ENCODE data around the gene DEAF1.
"Not testable (repeated sequence)": the region's sequence is repeated elsewhere in the genome, so short reads cannot be mapped to it uniquely, and the experiment has no call there.

DEAF1 gene, protein sequence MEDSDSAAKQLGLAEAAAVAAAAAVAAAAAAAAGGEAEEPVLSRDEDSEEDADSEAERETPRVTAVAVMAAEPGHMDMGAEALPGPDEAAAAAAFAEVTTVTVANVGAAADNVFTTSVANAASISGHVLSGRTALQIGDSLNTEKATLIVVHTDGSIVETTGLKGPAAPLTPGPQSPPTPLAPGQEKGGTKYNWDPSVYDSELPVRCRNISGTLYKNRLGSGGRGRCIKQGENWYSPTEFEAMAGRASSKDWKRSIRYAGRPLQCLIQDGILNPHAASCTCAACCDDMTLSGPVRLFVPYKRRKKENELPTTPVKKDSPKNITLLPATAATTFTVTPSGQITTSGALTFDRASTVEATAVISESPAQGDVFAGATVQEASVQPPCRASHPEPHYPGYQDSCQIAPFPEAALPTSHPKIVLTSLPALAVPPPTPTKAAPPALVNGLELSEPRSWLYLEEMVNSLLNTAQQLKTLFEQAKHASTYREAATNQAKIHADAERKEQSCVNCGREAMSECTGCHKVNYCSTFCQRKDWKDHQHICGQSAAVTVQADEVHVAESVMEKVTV

DNA sequence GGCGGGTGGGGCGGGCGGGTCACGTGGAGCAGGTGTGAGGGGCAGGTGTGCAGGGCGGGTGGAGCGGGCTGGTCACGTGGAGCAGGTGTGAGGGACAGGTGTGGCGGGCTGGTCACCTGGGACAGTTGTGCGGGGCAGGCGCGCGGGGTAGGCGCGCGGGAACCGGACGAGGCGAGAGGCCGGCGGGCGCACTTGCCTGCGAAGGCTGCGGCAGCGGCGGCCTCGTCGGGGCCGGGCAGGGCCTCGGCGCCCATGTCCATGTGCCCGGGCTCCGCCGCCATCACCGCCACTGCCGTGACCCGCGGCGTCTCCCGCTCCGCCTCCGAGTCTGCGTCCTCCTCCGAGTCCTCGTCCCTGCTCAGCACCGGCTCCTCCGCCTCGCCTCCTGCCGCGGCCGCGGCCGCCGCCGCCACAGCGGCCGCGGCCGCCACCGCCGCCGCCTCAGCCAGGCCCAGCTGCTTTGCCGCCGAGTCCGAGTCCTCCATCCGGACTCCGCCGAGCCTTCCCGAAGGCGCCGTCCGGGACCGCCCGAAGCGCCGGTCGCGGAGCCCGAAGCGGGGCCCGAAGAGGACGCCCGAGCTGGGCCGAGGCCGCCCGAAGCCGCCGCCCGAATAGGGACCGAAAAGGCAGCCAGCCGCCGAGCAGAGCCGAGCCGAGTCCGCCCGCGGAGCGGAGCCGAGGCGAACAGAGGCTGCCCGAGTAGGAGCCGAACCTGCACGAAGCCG, at the start of gene DEAF1:
DEAF1 (minus strand) TSS at position 660 of the 725 bp plus-strand sequence; CDS start at position 485, 175 bp downstream.
- DNase-seq (ENCODE audit: low read depth): peak; percentile 99

DNA sequence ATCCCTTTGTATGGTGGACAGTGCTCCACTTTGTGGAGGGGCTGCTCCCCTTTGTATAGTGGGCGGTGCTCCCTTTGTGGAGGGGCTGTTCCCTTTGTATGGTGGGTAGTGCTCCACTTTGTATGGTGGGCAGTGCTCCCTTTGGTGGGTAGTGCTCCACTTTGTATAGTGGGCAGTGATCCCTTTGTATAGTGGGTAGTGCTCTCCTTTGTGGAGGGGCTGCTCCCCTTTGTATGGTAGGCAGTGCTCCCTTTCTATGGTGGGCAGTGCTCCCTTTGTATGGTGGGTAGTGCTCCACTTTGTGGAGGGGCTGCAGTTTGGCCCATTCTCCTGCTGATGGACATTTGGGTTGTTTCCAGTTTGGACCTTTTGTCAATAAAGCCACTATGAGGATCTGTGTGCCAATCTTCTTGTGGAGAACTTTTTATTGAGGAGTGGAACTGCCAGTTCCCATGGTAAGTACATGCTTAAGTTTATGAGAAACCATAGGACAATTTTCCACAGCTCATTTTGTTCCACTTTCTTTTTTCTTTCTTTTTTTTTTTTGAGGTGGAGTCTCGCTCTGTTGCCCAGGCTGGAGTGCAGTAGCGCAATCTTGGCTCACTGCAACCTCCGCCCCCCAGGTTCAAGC, 47.7 kb upstream of the DEAF1 start:
- DNase-seq (ENCODE audit: low read depth): no peak

DNA sequence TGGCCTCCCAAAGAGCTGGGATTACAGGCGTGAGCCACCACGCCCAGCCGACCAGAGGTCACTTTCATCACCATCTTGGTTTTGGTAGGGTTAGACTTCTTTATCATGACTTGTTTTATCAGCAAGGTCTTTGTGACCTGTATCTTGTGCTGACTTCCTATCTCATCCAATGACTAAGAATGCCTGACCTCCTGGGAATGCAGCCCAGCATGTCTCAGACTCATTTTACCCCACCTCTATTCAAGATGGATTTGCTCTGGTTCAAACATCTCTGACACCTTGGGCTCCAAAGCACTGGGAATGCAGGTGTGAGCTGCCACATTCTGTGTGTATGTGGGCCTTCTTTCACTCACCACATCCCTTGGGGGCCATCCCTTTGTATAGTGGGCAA, 47.1 kb upstream of the DEAF1 start:
- DNase-seq (ENCODE audit: low read depth): no peak

DNA sequence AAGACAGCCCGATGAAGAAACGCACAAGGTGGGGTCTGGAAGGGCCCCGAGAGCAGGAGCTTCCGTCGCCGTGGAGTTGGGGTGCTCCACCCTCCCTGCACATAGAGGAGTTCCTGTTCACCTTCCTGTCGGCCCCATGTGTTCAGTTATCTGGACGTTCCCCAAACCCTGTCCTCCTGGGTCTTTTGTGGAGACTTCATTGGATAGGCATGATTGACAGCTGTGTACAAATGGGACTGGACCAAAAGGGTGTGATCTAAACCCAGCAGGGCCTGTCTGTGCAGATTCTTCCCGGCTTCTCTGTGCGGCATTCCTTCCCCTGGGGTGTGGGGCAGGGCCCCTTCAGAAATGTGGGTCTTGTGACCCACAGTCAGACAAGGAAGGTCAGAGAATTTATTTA, 42.9 kb upstream of the DEAF1 start:
- not testable (repeated sequence) for DNase-seq (ENCODE audit: low read depth)

DNA sequence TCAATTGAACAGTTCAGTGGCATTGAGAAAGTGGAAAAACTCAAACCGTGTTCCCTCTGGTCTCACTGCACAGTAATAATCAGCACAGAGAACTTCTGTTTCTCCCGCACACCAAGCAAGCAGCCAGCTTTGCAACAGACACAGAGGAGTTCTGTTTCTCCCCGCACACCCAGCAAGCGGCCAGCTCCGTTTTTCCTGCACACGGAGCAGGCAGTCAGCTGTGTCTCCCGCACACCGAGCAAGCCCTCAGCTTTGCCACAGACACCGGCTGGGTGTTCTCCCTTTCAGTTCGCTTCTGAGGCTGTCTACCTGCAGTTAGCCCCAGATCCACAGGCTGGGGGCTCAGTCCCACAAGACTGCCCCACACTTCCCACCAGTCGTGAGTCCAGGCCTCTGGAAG, 42.3 kb upstream of the DEAF1 start:
- DNase-seq (ENCODE audit: low read depth): no peak

DNA sequence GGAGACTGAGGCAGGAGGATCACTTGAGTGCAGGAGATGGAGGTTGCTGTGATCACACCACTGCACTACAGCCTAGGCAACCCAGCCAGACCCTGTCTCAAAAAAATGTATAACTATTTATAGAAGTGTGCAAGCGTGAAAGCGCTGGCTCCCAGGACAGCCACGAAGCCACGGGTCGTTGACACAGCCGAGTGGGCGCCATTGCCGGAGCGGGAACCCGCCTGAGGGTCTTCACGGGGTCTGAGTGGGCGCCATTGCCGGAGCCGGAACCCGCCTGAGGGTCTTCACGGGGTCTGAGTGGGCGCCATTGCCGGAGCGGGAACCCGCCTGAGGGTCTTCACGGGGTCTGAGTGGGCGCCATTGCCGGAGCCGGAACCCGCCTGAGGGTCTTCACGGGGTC, 39.5 kb upstream of the DEAF1 start:
- not testable (repeated sequence) for DNase-seq (ENCODE audit: low read depth)

DNA sequence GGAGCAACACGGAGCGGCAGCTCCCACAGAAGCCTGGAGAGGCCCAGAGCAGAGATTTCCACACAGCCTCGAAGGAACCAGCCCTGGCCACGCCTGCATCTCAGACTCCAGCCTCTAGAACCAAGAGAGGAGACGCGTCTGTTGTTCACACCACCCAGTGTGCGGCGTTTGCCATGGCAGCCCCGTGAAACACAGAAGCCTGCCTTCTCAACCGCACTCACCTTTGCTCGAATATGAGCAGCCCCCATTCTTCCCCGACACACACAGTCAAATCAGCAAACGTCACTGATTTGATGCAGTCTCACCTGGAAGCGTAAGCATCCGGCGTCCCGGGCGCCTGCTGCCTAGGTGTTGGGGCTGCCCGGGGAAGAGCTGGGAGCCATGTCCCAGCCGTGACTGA, 38.0 kb upstream of the DEAF1 start:
- DNase-seq (ENCODE audit: low read depth): no peak

DNA sequence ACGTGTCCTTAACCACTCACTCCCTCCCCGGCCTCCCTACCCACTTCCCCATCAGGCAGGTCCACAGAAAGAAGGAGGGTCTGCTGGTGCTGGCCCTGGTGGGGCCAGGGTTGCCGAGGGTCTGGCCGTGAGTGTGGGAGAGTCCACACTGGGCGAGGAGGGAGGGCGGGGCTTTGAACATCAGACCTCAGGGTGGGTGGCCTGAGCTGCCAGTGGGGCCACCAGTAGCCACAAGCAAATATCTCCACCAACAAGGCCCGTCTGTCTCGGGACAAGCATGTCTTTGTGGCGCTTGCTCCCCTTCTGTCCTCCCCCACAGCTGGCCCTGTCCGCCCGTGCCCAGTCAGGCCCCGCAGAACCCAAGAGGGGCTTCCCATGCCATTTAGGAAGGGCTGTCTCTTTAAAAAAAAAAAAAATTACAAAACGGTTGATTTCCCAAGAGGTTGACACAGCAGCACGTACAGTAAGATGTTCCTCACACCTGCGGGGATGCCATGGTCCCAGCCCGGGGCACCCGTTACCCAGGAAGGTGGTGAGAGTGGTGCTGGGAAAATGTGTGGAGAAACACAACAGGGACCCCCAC, 34.6 kb upstream of the DEAF1 start:
- no peak for DNase-seq (ENCODE audit: low read depth)

DNA sequence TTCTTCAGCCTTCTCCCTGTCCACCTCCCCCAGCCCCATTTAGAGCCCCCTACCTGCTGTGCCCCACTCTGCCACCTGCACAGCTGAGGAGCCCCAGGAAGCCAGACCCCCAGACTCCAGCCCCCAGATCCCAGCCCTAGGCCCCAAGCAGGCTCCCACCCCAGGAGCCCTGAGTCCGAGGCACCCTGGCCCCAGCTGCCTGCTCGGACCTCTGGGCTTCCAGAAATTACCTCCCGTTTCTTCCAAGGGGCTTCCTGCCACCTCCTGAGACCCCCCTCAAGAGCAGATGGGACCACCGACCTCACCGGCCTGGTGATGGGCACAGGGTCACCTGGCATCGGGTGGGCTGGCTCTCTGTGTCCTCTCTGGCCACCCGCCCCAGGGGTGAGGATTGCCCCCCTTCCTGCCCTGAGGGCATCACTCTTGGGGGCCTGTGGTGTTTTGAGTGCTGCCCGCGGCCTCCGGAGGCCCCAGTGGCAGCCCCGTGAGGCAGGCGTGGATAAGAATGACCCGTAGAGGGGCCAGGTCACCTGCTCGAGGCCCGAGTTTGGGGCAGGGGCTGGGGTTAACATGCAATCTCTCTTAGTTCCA, 34.0 kb upstream of the DEAF1 start:
- no peak for DNase-seq (ENCODE audit: low read depth)

DNA sequence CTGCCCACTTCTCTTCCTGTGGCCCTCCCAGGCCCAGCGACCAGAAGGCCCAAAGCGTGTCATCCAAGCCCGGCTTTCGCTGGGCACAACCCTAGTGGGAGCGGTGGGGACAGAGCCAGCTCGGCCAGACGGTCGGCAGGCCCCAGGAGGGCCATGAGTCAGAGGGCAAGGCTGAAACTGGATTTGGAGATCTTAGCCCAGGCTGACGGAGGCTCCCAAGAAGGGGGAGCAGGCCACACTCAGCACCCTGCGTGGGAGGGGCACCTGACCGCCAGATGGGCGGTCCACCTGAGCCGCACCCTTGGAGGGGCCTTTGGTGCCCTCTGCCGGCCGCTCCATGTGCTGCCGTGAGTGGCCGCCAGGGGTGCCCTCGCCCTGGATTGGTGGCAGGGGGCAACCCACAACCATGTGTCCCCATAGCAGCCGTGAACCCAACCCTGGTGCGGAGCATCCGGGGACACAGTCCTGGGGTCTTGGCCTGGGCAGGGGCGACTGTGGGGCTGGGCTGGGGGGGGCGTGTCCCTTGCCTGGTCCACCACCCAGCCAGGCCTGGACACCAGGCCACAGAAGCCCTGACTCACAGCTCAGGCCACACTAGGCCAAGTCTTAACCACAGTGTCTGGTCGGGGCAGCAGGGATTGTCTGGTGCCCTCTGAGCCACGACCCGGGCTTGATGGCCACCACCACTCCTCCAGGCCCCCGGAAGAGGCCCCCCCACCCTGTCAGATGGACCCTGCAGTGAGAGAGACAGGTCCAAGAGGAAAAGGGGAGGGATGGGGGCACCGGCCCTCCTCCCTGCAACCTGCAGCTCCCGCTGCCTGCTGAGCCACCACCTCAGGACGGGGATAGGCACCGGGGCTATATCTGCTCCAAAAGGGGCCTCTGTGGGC, 33.1 kb upstream of the DEAF1 start:
- peak; percentile 63 for DNase-seq (ENCODE audit: low read depth)

DNA sequence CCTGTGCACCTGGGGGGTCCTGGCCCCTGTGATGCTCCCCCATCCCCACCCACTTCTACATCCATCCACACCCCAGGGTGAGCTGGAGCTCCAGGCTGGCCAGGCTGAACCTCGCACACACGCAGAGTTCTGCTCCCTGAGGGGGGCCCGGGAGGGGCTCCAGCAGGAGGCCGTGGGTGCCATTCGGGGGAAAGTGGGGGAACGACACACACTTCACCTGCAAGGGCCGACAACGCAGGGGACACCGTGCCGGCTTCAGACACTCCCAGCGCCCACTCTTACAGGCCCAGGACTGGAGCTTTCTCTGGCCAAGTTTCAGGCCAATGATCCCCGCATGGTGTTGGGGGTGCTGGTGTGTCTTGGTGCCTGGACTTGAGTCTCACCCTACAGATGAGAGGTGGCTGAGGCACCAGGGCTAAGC, 32.3 kb upstream of the DEAF1 start:
- no peak for DNase-seq (ENCODE audit: low read depth)

DNA sequence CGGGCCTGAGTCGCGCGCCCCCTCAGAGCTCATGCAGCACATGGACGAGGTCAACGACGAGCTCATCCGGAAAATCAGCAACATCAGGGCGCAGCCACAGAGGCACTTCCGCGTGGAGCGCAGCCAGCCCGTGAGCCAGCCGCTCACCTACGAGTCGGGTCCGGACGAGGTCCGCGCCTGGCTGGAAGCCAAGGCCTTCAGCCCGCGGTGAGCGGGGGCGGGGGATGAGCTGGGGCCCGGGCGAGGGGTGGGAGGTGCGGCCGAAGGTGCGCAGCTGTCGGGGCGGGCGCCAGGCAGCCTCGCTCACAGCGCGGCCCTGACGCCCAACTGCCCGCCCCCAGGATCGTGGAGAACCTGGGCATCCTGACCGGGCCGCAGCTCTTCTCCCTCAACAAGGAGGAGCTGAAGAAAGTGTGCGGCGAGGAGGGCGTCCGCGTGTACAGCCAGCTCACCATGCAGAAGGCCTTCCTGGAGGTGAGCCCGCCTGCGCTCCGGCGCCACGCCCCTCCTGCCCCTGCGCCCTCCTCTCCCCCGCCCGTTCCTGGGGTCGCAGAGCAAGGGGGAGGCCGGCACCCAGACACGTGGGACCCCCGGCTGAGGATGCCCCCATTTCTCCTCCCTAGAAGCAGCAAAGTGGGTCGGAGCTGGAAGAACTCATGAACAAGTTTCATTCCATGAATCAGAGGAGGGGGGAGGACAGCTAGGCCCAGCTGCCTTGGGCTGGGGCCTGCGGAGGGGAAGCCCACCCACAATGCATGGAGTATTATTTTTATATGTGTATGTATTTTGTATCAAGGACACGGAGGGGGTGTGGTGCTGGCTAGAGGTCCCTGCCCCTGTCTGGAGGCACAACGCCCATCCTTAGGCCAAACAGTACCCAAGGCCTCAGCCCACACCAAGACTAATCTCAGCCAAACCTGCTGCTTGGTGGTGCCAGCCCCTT, 31.5 kb upstream of the DEAF1 start:
- DNase-seq (ENCODE audit: low read depth): peak; percentile 35

DNA sequence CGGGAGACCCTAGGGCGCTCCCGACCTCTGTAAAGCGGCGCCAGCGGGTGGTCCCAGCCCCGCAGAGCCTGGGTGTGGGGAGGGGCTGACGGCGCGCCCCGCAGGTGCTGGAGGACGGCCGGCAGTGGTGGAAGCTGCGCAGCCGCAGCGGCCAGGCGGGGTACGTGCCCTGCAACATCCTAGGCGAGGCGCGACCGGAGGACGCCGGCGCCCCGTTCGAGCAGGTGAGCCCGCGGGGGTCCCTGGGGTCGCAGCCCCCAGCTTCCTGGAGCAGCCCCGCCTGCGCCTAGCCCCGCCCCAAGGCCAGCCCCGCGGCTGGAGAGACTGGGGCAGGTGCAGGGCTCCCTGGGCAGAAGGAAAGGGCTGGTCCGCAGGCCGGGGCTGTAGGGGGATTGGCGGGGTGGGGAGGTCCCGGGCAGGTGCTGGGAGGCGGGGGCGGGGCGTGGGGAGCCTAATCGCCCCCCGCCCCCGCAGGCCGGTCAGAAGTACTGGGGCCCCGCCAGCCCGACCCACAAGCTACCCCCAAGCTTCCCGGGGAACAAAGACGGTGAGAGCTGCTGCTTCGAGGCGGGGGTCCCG, 30.7 kb upstream of the DEAF1 start:
- DNase-seq (ENCODE audit: low read depth): no peak

DNA sequence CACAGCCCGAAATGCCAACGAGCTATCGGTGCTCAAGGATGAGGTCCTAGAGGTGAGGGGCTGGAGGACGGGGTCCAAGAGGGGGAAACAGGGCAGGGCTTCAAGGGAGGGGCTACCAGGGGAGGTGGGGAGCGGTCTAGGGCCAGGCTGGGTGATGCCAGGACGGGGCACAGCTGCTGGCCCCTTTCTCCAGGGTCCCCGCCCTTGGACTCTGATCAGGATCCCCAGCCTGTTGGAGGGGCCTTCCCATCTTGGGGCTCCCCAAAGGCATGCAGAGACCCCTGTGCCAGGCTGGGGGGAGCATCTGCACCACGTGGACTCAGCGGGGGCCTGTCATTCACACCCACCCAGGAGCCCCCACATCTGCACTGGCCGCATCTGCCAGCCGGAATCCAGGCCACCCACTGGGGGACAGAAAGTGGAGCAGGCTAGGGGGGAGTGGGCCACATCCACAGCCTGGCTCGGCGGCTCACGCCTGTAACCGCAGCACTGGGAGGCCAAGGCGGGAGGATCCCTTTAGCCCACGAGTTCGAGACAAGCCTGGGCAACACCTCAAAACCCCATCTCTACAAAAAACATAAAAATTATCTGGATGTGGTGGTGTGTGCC, 29.9 kb upstream of the DEAF1 start:
- DNase-seq (ENCODE audit: low read depth): no peak

DNA sequence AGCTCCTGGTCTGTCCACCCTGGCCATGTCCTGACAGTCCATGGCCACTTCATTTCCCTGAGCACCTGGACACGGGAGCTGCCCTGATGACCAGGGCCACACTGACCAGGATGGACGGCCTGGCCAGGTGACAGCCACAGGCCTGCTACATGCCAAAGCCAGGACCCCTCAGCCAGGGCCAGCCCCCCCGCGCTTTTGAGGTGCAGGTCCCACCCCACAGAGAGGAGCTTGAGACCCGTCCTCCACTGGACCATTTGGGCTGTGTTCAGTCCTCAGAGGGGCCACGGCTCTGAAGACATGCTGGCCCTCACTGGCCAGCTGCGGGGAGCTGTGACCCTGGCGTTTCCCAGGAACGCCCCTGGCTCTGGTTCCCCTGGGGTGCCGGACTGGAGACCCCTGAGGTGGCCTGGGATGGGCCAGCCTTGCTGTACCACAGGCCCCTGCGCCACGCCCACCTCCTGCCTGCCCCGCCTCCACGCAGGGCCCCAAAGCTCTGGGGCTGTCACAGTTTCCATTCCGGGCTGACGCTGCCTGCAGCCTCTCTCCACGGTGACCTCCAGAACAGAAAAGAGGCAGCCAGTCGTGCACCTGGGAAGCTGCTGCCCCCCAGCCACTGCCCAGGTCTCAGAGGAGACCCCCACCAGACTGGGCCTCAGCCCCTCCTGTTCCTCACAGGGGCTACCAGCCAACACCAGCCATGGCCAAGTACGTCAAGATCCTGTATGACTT, 29.2 kb upstream of the DEAF1 start:
- DNase-seq (ENCODE audit: low read depth): no peak

DNA sequence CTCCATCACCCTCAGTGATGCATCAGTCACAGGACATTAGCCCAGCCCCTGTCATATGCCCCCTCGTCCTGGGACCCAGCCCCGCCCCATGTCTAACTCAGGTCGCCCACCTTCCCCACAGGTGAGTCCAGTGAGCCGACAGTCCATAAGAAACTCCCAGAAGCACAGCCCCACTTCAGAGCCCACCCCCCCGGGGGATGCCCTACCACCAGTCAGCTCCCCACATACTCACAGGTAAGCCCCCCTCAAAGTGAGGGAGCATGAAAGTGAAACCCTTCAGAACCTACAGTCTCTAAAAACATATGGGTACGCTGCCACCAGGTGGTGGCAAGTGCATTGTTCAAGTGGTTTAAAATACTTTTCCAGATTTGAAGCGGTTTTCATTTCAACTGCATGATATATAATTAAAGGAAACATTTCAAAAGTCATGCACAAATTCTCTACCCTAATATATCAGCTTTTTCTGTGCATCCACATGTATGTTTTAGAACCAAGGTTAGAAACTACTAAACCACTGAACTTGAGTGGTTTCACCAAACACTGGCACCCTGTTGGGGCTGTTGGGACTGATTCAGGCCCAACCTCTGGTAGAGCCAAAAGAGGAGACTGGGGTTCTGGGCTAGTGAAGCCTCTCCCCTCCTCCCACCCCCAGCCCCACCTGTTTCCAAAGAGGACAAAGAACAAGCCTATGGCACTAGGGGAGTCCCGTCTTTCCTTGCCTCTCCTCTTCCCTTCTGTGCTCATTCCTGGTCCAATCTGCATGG, 28.3 kb upstream of the DEAF1 start:
- DNase-seq (ENCODE audit: low read depth): no peak

DNA sequence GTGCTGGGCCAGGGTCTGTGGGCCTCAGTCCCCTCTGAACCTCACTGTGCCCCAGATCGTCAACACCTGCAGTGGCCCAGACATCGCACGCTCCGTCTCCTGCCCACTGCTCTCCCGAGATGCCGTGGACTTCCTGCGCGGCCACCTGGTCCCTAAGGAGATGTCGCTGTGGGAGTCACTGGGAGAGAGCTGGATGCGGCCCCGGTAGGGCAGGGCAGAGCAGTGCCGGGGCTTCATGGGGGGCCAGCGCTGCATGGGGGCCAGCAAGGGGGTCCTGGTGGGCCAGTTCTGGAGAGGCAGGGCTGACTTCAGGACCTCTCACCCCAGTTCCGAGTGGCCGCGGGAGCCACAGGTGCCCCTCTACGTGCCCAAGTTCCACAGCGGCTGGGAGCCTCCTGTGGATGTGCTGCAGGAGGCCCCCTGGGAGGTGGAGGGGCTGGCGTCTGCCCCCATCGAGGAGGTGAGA, 27.4 kb upstream of the DEAF1 start:
- DNase-seq (ENCODE audit: low read depth): no peak
